Measurements from ENCODE around the gene SDHAF2.
A peak's percentile ranks its signal among the peaks of the same experiment; 100 is the strongest.
"Not testable (repeated sequence)": the region's sequence is repeated elsewhere in the genome, so short reads cannot be mapped to it uniquely, and the experiment has no call there.

Gene SDHAF2

DNA sequence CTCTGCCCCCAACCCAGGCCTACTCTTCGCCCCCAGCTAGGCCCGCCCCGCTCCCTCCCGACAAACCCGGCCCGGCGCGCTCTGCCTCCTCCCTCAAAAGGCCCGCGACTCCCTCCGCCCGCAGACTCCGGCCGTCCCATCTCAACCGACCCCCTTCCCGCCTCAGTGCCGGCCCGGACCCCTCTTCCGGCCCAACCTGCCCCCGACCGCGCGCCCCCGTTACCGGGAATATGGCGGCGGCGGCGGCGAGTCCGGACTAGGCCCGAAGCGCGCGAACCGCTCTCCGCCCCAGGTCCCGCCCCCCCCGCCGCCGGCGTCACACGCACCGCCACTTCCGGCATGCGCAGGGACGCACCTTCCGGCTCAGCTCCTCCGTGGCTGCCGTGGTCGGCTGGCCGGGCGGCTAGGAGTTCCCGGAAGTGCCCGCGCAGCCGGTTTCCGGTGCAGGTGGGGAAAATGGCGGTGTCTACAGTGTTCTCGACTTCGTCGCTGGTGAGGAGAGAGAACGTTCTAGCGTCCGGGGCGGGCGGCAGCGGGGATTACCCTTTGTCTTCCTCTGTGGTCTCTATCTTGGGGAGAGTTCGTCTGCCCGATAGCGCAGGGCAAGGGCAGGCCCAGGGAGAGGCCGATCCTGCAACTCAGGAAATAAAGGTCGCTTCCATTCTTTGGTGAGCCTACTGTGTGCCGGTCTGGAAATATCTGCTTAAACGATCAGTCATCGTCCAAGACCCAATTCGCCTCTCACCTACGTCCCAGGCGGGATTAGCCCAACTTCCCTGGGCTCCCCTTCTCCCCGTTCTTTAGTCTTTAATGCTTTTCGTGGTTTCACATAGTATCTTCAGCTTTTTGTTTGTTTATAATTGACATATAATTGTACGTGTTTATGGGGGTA is at the start of gene SDHAF2, which contains the start of gene CPSF7:
SDHAF2 (plus strand) TSS at position 434 of the 892 bp plus-strand sequence; CDS start at position 457, 23 bp downstream.
CPSF7 (minus strand) TSS at position 285 of the 892 bp plus-strand sequence. CDS start 740 bp downstream, outside the sequence.
- FAIRE-seq, result peak; percentile 77
- peak; percentile 93 for DNase-seq (ENCODE audit: extremely low spot score, insufficient read length, low read depth)

DNA sequence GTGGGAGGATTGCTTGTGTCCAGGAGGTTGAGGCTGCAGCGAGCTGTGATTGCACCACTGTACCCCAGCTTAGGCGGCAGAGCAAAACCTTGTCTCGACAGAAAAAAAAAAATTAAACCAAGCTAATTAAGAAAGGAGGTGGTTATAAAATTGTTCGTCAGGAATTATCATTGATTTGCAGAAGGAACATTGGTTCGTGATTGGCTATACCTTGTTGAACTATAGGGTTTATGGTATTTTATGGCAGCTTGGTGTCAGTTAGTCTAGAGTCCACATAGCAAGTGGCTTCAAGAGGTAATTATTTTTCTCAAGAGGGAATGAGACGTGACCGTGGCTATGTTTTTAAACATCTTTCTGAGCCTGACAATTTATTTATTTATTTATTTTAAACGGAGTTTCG is 49.0 kb upstream of the SDHAF2 start:
- DNase-seq (ENCODE audit: extremely low spot score, insufficient read length, low read depth) (no peak), FAIRE-seq (no peak)

DNA sequence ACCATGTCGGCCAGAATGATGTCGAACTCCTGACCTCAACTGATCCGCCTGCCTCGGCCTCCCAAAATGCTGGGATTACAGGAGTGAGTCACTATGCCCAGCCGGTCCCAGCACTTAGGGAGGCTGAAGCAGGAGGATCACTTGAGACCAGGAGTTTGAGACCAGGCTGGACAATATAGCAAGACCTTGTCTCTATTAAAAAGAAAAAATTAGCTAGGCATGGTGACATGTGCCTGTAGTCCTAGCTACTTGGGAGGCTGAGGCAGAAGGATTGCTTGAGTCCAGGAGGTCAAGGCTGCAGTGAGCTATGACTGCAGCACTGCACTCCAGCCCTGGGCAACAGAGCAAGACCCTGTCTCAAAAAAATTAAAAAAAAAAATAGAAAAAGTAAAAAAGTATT is 46.1 kb upstream of the SDHAF2 start:
- DNase-seq (ENCODE audit: extremely low spot score, insufficient read length, low read depth); FAIRE-seq: not testable (repeated sequence)

DNA sequence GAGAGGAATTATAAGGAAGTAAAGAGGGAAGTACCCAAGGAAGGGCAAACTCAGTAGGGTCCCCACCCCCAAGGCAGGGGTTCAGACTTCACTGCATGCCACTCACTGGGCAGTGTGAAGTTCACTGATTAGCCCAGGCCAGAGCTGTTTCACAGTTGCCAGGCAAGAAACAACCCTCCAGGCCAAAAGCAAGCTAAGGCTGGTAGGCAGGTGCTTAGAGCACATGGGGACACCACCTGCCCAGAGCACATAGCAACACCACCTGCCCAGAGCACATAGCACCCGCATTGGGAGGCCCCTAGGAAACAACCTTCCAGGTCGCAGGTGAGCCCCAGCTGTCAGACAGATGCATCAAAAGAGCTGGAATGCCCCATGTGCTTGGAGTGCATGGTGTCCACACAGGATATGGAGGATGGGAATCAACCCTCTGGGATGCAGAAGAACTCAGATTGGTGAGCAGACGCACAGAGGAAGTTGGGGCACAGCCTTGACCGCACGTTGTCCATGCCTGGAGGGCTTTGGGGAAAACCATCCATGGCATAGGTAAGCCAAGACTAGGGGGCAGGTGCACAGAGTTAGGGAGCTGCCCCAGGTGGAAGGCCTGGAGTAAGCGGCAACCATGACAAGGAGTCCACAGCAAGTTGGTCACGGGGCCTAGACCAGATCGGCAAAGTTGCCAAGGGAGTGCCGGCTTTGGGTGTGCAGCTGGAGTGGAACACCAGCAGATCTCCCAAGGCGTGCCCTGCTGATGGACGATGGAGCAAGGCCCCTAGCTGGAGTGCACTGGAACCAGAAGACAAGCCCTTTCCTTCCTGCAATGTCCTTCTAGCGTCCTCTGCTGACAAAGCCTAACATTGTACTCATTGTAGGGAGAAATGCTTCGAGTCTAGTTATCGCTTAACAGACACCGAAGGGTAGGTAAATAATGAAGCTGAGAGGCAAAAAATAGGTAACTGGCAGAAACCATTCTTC is 45.4 kb upstream of the SDHAF2 start:
- DNase-seq (ENCODE audit: extremely low spot score, insufficient read length, low read depth), result no peak
- no peak for FAIRE-seq

DNA sequence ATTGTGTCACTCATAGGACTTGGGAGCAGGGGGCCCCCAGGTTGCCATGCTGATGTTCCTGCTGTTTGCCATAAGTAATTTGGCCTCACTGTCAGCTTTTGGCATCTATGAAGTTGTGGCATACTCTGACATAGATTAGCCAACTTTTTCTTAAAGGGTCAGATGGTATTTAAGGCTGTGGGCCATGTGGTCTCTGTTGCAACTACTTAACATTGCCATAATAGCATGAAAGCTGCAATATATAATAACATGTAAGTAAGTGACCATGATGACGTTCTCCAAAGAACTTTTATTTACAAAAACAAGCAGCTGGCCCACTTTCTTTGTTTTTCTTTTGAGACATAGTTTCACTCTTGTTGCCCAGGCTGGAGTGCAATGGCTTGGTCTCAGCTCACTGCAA is 39.8 kb upstream of the SDHAF2 start:
- no peak for FAIRE-seq
- DNase-seq (ENCODE audit: extremely low spot score, insufficient read length, low read depth), result no peak

DNA sequence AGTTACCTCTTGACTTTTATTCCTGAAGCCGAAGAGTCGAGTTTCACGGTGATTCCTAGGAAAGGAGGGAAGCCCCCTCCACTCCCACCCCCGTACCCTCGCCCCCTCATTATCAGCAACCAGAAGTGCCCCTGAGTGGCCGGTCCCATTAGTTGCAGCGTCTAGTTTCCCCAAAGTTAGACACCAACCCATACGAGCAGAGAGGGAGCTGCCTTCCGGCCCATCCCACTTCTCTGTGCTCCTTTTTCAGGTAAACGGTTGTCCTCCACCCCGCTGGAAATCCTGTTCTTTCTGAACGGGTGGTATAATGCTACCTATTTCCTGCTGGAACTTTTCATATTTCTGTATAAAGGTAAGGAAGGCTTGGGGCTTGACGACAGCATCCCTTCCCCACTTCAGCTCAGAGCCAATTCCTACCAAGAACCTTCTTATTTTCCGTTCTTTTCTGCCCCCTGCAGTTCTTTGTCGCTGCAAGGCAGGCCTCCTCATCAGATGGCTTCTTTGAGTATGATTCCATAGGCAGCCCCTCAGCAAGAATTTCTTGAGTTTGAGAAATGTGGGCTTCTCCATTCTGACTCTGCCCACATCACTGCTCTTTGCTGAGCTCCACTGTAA is 36.8 kb upstream of the SDHAF2 start:
- DNase-seq (ENCODE audit: extremely low spot score, insufficient read length, low read depth) (no peak), FAIRE-seq (peak; percentile 45)

DNA sequence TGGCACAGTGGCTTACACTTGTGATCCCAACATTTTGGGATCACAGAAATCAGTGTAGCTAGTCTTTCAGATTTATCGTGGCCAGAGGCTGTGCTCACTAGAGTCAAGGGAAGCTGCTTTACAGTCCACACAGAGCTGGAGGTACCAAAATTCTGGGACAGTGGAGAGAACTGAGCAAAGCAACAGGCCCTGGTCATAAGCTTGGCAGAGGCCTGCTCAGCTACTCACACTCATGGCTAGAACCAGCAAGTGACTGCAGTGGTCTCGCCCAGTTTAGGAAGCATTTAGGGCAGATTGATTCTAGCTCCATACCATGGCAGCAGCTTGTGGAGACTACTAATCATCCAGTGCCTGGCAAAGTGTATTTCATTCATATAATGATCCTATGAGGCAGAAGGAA is 28.8 kb upstream of the SDHAF2 start:
- FAIRE-seq (no peak), DNase-seq (ENCODE audit: extremely low spot score, insufficient read length, low read depth) (no peak)

DNA sequence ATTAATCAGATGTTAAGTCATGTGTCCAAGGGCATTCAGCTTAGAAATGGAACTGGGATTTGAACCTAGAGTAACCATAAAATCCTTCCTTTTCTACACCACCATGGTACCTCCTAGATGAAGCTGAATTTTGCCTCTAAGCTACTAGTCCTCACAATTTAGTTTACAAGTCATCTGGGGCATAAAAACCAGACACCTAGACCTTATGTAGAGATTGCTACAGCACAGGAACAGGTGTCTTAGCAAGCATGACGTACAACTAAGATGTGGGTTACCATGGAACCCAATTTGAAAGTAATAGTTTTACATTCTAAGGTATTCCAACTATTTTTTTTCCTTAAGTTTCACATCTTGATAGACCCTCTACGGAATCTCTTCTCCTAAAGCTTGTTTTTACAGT is 28.4 kb upstream of the SDHAF2 start:
- FAIRE-seq, result no peak

DNA sequence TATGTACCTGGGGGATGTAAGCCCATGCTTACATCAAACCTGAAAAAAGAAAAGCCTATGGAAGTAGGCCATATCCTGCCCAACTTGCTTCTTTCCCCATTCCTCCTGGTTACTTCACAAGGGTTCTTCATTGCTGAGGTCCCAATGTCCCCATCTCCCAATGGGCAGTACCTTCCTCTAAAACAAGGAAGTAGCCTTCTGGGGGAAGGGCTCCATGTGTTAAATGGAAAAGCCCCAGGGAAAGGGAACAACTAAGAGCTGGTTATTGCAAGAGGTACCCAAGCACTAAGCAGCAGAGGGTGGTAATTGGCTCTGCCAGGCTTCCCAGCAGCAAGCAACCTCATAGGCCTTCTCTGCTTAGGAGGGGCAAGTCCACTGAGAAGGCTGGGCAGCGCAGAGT is 26.3 kb upstream of the SDHAF2 start:
- DNase-seq (ENCODE audit: extremely low spot score, insufficient read length, low read depth), result no peak
- no peak for FAIRE-seq

More for the DNA sequence above, 28.4 kb upstream of the SDHAF2 start:
- DNase-seq (ENCODE audit: extremely low spot score, insufficient read length, low read depth), result no peak

DNA sequence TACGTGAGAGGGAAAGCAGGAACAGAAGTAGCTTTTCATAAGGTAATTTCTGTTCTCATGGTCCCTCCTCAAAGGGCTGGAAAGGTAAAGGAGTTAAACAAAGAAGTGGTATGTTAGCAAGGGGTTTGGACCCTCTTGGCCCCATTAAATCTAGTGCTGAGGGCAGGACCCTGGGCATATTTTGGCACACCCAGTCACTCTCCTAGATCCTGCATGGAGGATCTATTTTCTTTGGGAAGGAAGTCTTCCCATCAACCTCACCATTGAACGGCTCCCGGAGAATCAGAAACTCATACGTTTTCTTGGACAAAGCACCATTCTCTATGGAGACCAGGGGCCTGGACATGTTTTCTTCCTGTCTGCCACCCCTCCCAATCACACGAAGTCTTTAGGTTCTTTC is 25.8 kb upstream of the SDHAF2 start:
- no peak for DNase-seq (ENCODE audit: extremely low spot score, insufficient read length, low read depth)
- FAIRE-seq, result no peak

DNA sequence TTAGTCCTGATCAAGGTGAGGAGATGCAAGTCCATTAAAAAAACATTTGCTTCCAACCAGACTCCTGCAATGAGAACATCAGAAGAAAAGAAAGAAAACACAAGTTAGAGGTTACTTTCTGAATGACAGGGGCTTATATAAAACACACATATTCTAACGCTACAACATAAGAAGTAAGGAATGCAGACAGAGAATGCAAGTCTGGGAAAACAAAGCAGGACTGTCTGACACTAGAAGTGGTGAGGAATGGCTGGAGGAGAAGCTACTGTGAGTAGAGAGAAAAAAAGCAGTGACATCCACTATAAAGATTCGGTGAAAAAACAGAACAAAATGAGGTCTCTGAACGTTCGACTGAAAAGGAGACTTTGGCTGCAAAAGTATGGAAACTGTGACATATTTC is 25.3 kb upstream of the SDHAF2 start:
- no peak for DNase-seq (ENCODE audit: extremely low spot score, insufficient read length, low read depth)
- no peak for FAIRE-seq

DNA sequence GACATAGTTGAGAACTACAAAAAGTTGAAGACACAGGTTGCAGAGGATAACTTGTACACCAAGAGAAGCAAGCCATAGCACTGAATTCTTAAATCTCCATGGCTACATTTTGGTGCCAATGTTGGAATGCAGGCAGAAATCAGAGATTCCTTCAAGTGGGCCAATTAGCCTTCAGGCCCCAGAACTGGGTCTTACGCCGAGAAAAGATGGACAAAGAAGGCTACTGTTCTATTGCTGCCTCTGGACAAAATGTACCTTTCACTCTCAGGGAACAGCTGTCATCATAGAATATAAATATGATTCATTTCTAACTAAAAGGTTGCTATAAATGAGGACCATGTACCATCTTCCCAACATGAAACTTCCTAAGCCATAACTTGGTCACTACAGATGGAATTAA is 23.9 kb upstream of the SDHAF2 start:
- FAIRE-seq, result no peak
- DNase-seq (ENCODE audit: extremely low spot score, insufficient read length, low read depth), result no peak

DNA sequence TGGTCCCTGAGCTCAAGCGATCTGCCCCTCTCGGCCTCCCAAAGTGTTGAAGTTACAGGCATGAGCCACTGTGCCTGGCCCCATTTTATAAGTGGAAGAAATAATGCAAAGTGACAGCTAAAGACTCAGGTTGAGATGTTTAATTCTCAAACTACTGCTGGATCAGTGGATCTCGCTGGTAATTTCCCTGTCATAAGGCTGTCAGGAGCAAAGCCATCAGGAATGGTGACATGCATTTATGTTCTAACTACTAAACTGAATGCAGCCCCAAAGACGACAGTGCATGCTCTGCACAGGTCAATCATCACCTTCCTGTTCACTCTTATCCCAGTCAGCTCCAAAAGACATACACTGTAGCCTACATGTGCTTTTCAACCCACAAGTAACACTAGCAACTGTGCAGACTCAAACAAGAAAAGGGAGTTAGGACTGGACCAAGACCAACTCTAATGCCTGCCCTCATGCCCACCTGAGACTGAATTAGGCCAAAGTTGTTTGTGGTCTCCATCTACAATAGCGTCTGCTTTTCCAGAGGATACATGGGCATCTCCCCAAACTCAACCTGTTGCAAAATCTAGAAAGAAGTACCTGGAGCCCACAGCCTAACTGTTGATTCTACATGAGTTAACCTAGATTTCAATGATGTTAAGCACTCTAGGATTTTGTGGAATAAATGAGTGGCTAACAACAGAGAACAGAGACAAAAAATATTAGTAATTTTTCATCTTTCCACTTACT is 22.8 kb upstream of the SDHAF2 start:
- DNase-seq (ENCODE audit: extremely low spot score, insufficient read length, low read depth), result no peak
- no peak for FAIRE-seq

DNA sequence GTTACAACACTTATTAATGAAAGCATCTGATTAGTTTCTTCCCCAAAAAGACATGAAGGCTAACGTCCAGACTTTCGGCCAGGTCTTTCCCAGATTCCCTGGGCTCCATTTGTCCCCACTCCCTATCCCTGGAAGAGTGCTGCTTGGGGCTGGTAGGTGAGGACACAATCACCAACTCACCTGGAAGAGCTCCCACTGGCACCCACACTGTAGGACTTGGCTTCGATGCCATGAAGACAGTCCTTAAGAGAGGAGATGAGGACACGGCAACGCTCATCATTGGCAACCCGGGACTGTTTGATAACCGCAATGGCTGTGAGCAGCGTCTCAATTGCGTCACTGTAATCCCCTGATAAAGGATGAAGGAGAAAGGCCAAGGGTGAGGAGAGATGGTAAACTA is 18.3 kb upstream of the SDHAF2 start:
- DNase-seq (ENCODE audit: extremely low spot score, insufficient read length, low read depth) (no peak), FAIRE-seq (no peak)

DNA sequence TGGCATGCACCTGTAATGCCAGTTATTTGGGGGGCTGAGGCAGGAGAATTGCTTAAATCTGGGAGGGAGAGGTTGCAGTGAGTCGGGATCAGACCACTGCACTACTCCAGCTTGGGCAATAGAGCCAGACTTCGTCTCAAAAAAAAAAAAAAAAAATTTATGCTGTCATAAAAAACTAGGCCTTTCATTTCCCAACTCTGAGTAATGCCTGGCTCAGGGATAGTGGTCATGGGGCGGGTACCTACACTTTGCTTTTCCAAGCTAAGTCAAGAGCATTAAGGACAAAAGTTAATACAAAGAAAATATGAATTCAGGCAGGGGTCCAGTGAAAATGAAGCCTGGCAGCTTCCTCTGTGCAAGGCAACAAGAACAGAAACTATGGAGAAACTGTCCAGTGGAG is 16.4 kb upstream of the SDHAF2 start:
- FAIRE-seq (no peak), DNase-seq (ENCODE audit: extremely low spot score, insufficient read length, low read depth) (no peak)

DNA sequence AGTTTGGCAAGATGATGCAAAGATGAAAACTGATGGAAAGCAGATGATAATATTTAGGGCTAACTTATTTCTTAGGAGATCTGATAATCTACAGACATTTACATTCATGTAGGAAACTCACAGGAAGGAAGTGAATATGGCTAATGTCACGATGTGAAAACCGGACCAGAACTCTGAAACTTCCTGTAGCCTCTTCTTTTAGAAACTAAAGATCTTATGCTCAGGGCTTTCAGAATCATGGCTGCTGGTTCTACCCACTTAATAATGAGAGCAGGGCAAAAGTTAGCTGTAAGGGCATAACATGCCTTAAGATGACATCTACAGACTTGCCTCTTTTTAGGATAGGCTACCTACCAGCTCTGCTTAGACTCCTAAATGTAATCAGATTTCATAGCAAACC is 15.4 kb upstream of the SDHAF2 start:
- DNase-seq (ENCODE audit: extremely low spot score, insufficient read length, low read depth) (no peak), FAIRE-seq (no peak)

DNA sequence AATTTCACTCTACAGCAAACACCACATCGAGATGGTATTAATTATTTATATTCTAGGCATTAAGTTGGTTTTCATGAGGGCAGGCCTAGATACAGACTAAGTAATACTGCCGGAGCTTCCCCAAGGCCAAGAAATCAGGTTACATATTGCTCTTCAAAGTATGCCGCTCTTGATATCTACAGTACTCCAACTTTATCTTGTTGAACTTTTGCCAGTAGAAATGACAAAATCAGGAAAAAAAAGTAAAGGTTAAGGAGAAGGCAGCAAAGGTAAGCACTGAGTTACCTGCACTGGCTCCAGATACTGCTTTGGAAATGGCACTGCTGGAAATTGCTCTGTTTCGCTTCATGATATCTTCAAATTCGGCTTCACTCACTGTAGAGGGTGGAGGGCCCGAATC is 14.5 kb upstream of the SDHAF2 start:
- no peak for FAIRE-seq
- DNase-seq (ENCODE audit: extremely low spot score, insufficient read length, low read depth), result no peak

DNA sequence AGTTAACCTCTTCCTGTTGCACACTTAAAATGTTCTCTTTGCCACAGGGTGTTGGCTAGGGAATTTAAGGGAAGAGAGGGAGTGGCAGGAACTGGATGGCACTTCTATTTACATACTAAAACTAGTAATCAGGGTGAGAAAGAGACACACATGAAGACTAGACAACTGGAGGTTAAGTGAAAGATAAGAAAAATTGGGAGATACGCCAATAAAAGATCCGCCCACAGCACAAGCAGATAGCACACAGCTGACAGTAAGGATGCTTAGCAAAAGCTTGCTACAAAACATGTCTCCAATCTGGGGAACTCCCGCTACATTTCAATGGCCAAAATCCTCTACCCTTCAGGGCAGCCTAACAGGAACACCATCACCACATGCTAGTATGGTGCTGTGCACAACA is 13.0 kb upstream of the SDHAF2 start:
- DNase-seq (ENCODE audit: extremely low spot score, insufficient read length, low read depth) (no peak), FAIRE-seq (no peak)

DNA sequence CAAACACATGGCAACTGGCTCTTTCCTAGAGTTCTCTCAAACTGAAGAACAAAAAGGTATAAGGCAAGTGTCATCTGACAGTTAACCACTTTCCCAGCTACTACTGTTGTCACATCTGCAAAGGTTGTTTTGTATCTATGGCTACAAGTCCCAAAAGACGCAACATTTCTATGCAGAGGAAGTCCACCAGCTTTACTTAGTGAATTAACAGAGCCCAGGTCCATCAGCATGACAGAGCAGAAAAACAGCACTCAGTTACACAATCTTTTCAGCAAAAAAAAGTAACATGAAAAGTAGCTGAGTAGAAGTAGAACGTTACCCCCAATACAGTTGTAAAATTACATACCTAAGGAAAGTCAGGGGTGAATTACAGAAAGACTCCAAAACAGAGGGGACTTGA is 12.3 kb upstream of the SDHAF2 start:
- no peak for FAIRE-seq
- no peak for DNase-seq (ENCODE audit: extremely low spot score, insufficient read length, low read depth)

DNA sequence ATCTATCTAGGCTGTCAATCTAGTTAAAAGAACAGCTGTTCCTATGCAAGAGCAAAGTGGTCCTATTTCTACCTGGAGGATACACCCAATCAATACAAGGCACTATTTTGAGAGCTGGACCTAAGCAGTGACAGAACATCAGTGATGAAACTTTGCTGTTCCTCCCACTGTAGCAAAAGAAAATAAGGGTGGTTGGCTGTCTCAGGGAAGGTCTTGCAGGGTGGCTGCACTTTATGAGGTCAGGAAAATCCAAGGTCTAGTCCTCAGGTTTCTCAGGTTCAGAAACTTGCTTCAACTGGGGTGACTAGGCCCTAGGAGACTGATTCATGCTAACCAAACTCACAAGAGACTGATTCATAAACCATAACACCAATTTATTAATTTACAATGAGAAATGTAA is 11.8 kb upstream of the SDHAF2 start:
- FAIRE-seq (no peak), DNase-seq (ENCODE audit: extremely low spot score, insufficient read length, low read depth) (no peak)
